ENCODE results near the gene DUSP9. TPM values are rescaled to one million over a fixed set of nuclear protein-coding genes. Genes with fewer than 3 reads are reported as not detected.
"Not testable (repeated sequence)": the region's sequence is repeated elsewhere in the genome, so short reads cannot be mapped to it uniquely, and the experiment has no call there.

DUSP9 gene
- total and polyA plus RNA-seq, 2 donors = 0.63 to 1.2 TPM

DNA sequence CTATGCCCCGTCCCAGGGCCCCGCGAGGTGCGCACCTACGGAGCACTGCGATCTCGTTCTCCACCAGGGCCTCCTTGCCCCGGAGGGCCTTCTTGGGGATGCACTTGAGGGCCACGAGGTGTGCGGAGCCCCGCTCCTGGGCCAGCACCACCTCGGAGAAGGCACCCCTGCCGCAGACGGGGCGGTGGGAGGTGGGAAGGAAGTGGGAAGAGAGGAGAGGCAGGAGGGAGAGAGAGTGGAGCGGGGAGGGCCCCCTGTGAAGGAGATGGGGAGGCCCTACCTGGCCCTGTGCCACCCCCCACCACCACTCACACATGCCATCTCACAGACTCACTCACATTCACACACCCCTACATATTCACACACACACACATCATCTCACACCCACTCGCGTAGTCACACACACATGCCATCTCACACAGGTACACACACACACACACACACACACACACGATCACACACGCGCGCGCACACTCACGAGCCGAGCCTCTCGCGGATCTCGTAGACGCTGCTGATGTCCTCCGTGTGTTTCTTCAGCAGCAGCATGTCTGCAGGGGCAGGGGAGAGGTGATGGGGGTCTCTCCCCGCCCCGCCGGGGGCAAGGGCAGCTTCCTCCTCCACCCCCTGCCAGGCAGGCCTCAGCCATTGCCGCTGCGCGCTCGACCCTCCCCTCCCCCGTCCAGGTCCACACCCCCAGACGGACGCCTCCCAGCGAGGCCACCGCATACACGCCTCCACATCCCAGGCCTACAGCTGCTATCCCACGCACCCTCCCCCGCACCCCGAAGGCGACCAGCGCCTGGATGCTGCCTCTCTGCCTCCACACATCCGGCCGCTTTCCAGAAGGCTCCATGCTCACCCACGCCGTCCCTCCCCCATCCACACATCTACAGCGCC, 25.8 kb downstream of the DUSP9 start:
- H3K4me1 ChIP-seq (ENCODE audit: insufficient read depth) = no peaks in the 10 kb centered on the region
- H3K4me3 ChIP-seq (ENCODE audit: low read depth, low read length) = no peak overlapping the region
- H3K27ac ChIP-seq (ENCODE audit: low read depth) = no peak overlapping the region
- WGBS = 29% methylated on average over 52 of the region's 53 CpGs
- H3K36me3 ChIP-seq (ENCODE audit: insufficient read depth) = no peaks in the 10 kb centered on the region
- no peak for DNase-seq (ENCODE audit: extremely low spot score)

DNA sequence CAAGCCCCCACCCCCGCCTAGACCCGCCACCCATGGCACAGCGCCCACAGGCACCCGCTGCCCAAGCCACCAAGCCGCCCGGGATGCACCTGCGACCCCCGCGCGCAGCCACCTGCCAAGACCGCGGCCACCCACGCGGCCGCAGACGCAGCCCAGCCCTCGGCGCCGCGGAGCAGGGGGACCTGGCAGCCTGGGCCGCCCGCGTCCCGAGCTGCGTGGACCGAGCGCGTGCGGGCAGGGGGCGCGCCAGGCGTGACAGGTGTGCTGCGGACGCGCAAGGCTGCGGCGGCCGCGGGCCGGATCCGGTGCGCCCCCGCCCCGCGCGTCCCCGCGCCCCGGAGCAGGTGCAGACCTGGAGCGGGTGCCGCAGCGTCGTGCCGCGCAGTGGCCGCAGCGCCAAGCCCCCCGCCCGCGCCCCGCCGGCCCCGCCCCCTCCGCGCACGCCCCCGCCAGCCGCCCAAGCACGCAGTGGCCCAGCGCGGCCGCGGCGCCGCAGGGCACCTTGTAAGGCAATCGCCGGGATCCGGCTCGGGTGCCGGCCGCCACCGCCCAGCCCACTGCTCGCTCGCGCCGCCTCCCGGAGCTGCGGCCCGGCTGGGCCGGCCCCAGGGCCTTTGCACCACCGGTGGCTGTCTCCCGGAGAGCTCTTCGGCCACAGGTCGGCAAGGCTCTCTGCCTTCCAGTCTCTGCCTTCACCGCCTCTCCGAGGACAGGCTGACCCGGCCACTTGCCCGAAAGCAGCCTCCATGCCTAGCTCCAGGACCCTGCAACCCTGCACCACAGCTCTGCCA, 26.6 kb downstream of the DUSP9 start, which contains the start of gene PNCK:
PNCK (minus strand) TSS at position 386 of the 791 bp plus-strand sequence. CDS start 737 bp downstream, outside the sequence.
- Histone ChIP-seq H3K27ac (ENCODE audit: low read depth) (no peak within 1 kb of the TSS), H3K4me3 (ENCODE audit: low read depth, low read length) (no peak within 1 kb of the TSS), H3K4me1 (ENCODE audit: insufficient read depth) (no peaks in the 10 kb centered on the region), H3K36me3 (ENCODE audit: insufficient read depth) (no peaks in the 10 kb centered on the region)
- DNase-seq (ENCODE audit: extremely low spot score) = no peak
- WGBS = 9% methylated on average over 68 of the region's 98 CpGs

DNA sequence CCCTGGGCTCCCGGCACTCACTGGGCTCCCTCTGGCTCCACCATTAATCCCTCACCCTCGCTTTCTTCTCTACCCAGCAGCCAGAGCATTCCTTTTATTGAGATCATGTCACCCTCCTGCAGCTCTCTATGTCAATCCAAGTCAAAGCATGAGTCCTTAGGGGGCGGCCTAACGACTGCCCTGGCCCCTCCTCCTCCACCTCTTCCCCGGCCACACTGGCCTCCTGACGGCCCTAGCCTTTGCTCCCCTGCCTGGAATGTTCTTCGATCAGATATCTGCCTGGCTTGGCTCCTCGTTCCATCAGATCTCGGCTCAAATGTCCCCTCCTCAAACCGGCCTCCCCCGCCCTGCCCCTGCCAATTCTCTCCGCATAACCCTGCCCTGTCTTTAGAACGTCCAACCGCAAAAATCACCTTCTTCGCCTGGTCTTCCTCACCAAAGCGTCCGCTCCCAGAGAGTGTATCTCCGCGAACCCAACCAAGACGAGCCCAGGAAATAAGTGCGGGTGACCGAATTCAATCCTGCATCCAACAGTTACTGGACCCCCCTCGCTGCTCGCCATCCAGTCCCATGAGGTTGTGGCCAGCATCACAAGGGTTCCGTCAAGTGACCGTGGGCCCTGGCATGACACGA, 27.3 kb downstream of the DUSP9 start:
- DNase-seq (ENCODE audit: extremely low spot score) = no peak
- no peaks in the 10 kb centered on the region for H3K4me1 ChIP-seq (ENCODE audit: insufficient read depth)
- no peak overlapping the region for H3K27ac ChIP-seq (ENCODE audit: low read depth)
- WGBS = 66% methylated on average over 27 of the region's 27 CpGs
- H3K36me3 ChIP-seq (ENCODE audit: insufficient read depth) = no peaks in the 10 kb centered on the region
- no peak overlapping the region for H3K4me3 ChIP-seq (ENCODE audit: low read depth, low read length)

DNA sequence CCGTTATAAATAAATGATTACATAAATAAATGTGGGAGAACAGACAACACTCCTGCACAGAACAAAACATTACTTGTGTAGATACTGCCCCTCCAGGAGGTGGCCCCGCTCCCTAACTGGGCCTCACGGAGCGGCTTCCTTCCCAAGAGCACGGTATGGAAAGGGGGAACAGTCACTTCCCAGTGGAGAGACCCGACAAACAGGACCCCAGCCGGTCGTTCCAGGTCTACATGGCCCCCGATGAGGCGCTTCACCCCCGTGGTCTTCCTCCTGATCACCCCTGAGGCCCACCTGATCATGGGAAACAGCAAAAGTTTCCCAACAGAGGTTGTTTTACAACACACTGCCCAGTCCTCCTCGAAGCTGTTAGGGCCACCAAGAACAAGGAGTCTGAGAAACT, 34.2 kb downstream of the DUSP9 start:
- Histone ChIP-seq H3K4me1 (ENCODE audit: insufficient read depth) (no peaks in the 10 kb centered on the region), H3K4me3 (ENCODE audit: low read depth, low read length) (no peak overlapping the region), H3K36me3 (ENCODE audit: insufficient read depth) (no peaks in the 10 kb centered on the region), H3K27ac (ENCODE audit: low read depth) (no peak overlapping the region)
- 73% methylated on average over 12 of the region's 12 CpGs for WGBS
- no peak for DNase-seq (ENCODE audit: extremely low spot score)

DNA sequence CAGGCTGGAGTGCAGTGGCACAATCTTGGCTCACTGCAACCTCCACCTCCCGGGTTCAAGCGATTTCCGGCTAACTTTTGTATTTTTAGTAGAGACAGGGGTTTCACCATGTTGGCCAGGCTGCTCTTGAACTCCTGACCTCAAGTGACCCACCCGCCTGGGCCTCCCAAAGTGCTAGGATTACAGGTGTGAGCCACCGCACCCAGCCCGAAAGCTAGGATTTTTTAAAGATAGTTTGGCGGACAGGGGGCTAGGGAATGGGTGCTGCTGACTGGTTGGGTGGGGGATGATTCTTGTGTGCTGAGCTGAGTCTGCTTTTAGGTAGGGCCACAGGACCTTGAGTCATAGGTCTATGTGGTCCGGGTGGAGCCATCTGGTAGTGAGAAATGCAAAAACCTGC, 36.5 kb downstream of the DUSP9 start:
- DNase-seq (ENCODE audit: extremely low spot score); H3K36me3 ChIP-seq (ENCODE audit: insufficient read depth); H3K4me3 ChIP-seq (ENCODE audit: low read depth, low read length); H3K27ac ChIP-seq (ENCODE audit: low read depth); H3K4me1 ChIP-seq (ENCODE audit: insufficient read depth): not testable (repeated sequence)
- WGBS = 97% methylated on average over 8 of the region's 8 CpGs

DNA sequence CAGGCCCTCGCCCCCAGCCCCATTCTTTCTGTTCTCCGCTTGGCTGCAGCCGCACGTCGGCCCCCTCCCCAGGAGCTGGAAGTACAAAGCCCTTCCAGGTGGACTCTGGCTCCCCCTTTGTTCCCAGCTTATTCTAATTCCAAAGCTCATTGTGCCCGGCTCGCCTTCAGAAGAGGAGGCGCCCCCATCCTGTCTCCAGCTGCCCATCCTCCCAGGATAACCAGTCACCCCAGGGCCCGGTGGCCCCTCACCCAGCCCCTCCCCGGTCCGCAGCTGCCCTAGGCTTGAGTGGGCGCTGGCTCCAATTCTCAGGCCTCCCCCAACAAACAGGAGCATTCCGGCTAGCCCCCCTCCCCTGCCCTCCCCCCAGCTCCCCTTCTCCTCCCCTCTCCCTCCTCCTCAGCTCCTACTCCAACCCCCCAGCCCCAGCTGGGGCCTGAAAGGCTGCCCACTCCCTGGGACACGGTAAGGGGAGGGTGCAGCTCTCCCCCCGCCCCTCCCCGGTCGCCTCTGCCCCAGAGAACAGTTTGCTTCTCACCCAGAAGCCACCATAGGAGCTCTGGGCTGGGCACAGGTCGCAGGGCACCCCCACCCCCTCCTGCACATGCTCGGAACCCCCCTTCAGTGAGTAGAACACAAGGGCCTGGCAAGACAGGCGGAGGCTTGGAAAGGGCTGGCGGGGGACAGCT, 37.6 kb downstream of the DUSP9 start:
- Histone ChIP-seq H3K4me1 (ENCODE audit: insufficient read depth) (no peaks in the 10 kb centered on the region), H3K4me3 (ENCODE audit: low read depth, low read length) (no peak overlapping the region), H3K27ac (ENCODE audit: low read depth) (no peak overlapping the region), H3K36me3 (ENCODE audit: insufficient read depth) (no peaks in the 10 kb centered on the region)
- WGBS = 51% methylated on average over 21 of the region's 21 CpGs
- no peak for DNase-seq (ENCODE audit: extremely low spot score)

DNA sequence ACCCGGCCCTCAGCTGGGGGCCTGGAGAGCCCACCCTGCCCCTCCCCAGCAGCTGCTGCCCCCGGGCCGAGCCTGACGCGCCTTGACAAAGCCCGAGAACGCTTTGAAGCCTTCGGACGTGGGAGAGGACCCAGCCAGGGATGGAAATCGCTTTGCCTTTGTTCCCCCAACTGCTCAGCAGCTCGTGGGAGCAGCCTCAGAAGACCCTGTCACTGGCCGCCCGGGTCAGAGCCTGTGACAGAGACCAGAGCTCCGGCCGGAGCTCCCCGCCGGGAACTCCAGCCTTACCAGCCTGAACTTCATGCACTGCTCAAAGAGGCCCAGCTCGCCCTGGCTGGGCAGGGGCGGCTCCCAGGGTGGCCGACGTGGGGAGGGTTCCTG, 38.1 kb downstream of the DUSP9 start:
- Histone ChIP-seq H3K4me1 (ENCODE audit: insufficient read depth) (no peaks in the 10 kb centered on the region), H3K4me3 (ENCODE audit: low read depth, low read length) (no peak overlapping the region), H3K36me3 (ENCODE audit: insufficient read depth) (no peaks in the 10 kb centered on the region), H3K27ac (ENCODE audit: low read depth) (no peak overlapping the region)
- WGBS = 70% methylated on average over 21 of the region's 21 CpGs
- DNase-seq (ENCODE audit: extremely low spot score) = no peak

DNA sequence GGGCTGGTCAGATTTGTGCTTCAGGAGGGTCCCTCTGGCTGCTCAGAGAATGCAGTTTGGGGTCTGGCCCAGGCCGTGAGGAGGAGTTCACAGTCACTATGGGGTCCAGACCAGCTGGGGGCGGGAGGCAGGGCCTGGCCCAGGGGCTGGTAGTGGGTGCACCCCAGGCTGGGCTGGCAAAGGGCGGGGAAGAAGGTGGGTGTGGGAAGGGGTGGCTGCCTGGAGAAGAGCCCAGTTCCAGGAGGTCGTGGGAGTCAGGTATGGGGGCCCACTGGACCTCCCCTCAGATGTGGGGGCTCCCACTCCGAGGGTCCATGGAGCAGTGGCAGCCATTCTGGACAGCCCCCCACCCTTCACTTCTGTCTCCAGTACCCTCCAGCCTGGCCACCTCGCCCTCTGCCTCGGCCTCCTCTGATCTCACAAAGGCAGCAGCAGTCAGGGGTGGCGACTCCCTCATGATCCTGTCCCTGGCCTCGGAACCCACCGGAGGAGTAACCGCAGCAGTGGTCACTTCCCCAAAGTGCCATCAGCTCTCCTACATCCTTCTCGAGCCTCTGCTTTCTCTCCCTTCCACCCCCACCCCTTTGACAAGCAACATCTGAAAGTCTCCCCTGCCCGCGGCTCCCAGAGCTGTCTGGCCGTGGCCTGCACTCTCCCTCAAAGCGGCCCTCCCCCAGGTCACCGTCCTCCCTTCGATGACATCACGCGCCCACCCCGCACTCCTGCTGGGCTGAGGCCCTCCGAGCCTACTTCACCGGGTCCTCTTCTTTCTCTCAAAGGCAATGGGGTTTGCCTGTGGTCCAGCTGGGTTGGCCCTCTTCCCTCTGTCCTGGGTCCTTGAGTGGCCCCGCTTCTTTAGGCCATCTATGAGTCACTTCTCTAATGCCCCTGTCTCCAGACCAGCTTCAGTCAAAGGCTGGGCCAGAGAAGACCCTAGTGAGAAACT, 39.0 kb downstream of the DUSP9 start:
- Histone ChIP-seq H3K27ac (ENCODE audit: low read depth) (no peak overlapping the region), H3K4me3 (ENCODE audit: low read depth, low read length) (no peak overlapping the region), H3K4me1 (ENCODE audit: insufficient read depth) (no peaks in the 10 kb centered on the region), H3K36me3 (ENCODE audit: insufficient read depth) (no peaks in the 10 kb centered on the region)
- WGBS = 72% methylated on average over 24 of the region's 24 CpGs
- no peak for DNase-seq (ENCODE audit: extremely low spot score)

DNA sequence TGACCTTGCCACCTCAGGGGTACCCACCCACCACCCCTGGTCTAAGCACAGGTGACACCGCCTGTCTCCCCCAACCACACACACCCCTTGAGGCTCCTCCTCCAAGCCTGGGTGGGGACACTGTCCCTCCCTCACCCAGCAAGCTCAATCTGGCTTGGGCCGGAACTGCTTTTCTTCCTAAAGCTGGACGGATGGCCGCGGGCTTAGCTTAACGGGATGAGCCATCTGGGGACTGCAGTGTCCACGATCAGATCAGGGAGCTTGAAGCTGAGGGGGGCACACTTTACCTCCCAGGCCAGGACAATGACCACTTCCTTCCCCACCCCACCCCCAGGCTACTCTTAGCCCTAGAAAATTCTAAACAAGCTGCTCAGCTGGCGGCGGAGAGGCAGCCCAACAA, 39.7 kb downstream of the DUSP9 start:
- WGBS = 40% methylated on average over 9 of the region's 9 CpGs
- DNase-seq (ENCODE audit: extremely low spot score) = no peak
- Histone ChIP-seq H3K36me3 (ENCODE audit: insufficient read depth) (no peaks in the 10 kb centered on the region), H3K27ac (ENCODE audit: low read depth) (no peak overlapping the region), H3K4me1 (ENCODE audit: insufficient read depth) (no peaks in the 10 kb centered on the region), H3K4me3 (ENCODE audit: low read depth, low read length) (no peak overlapping the region)

DNA sequence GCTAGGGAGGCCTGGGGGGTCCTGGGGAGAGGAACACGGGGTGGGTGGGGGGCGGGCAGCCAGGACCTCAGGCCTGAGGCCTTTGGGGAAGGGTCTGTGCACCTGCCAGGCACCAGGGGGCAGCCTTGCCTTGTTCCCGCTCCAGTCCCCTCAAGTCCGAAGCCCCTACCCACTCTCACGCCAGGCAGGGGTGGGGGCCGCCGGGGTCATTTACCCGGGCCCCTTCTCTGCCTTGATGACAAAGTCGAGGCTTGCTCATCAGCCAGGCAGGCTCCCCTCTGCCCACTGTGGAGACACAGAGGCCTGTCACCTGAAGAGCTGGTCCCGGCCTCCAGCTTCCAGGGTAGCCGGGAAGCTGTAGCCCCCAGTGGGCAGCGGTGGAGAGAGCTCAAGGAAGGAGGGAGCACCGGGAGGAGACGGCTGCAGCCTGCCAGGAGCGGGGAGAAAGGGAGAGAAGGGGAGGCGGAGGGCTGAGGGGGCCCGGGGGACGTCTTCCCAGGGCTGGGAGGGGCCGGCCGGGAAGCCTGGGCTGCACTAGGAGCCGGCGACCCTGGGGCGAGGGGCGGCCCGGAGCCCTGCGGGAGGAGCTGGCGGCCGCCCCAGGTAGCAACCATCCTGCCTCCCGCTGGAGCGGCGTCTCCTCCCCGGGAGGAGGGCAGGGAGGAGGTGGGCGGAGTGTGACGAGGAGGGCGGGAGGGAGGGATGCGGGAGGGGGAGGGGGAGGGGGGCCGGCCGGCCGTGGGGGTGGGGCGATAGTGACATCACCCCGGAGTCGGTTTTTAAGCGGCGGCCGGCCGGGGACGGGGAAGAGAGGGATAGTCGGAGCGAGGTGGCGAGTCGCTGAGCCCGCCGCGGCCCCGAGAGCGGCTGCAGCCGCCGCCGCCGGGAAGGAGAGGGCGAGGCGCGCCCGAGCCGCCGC, 40.4 kb downstream of the DUSP9 start, which contains the start of gene SLC6A8:
SLC6A8 (plus strand) TSS at position 806 of the 919 bp plus-strand sequence. CDS start 649 bp downstream, outside the sequence.
- no peaks in the 10 kb centered on the region for H3K36me3 ChIP-seq (ENCODE audit: insufficient read depth)
- H3K4me1 ChIP-seq (ENCODE audit: insufficient read depth) = no peaks in the 10 kb centered on the region
- DNase-seq (ENCODE audit: extremely low spot score) = no peak
- 2% methylated on average over 51 of the region's 66 CpGs for WGBS
- H3K4me3 ChIP-seq (ENCODE audit: low read depth, low read length) = peak within 1 kb of the TSS; percentile 58
- no peak within 1 kb of the TSS for H3K27ac ChIP-seq (ENCODE audit: low read depth)

DNA sequence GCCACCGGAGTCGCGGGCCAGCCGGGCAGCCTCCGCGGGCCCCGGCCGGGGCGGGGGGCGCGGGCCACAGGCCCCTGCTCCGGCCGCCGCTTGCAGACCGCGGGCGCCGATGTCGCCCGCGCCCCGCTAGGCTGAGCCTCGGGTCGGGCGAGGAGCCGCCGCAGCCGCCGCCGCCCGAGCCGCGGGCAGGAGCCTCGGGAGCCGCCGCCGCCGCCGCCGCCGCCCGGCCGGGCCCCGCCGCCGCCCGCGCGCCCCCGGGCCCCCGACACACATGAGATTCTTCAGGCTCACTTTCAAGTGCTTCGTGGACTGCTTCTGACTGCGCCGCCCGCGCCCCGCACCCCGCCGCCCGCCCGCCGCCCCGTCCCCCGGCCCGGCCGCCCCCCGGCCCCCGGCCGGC, 41.1 kb downstream of the DUSP9 start:
- no peaks in the 10 kb centered on the region for H3K4me1 ChIP-seq (ENCODE audit: insufficient read depth)
- no peak for DNase-seq (ENCODE audit: extremely low spot score)
- H3K4me3 ChIP-seq (ENCODE audit: low read depth, low read length) = peak overlapping the region; percentile 58
- no peak overlapping the region for H3K27ac ChIP-seq (ENCODE audit: low read depth)
- under 1% methylated on average over 35 of the region's 69 CpGs for WGBS
- no peaks in the 10 kb centered on the region for H3K36me3 ChIP-seq (ENCODE audit: insufficient read depth)
